Astrocyte of the cerebellum (primary cell): ENCODE measurements around the gene TNFRSF21.

Experiments used
- DNase-seq: peaks from one replicate; pipeline ENCODE4 v3.0.0-alpha.2; 2011; ENCODE audit warnings: low read depth
- H3K4me3 ChIP-seq: 2 replicates; pipeline ENCODE4 v1.5.1; 2011; ENCODE audit warnings: mild to moderate bottlenecking, low read depth, low read length, moderate library complexity
- CTCF ChIP-seq: IDR thresholded peaks from 2 replicates; pipeline ENCODE4 v1.5.1; 2012; ENCODE audit warnings: low read length, low read depth, moderate library complexity, mild to moderate bottlenecking; ENCODE audit errors: missing control alignments
- in situ Hi-C: cut with HindIII; loops from 2 replicates; pipeline ENCODE4 v1.10.0; 2017; ENCODE audit warnings: low sequenced_read_pairs

The TNFRSF21 gene

GRCh38 chr6:47245745-47246371 lies 63.8 kb downstream of the TNFRSF21 start:
- no peak for DNase-seq
- in situ Hi-C loops = no loop called here
- TF ChIP-seq CTCF = no peak
- no peak overlapping the region for H3K4me3 ChIP-seq

GRCh38 chr6:47242483-47243386 lies 67.0 kb downstream of the TNFRSF21 start:
- peak; percentile 47 for DNase-seq
- H3K4me3 ChIP-seq = no peak overlapping the region
- in situ Hi-C loops = no loop called here
- no peak for TF ChIP-seq CTCF

GRCh38 chr6:47241742-47242482 lies 67.8 kb downstream of the TNFRSF21 start:
- no peak for DNase-seq
- in situ Hi-C loops = no loop called here
- H3K4me3 ChIP-seq = no peak overlapping the region
- no peak for TF ChIP-seq CTCF

GRCh38 chr6:47240277-47240890 lies 69.3 kb downstream of the TNFRSF21 start:
- no peak for TF ChIP-seq CTCF
- H3K4me3 ChIP-seq = no peak overlapping the region
- in situ Hi-C loops = no loop called here
- no peak for DNase-seq

GRCh38 chr6:47239546-47239945 lies 70.2 kb downstream of the TNFRSF21 start:
- no peak for TF ChIP-seq CTCF
- no peak for DNase-seq

GRCh38 chr6:47238456-47238995 lies 71.2 kb downstream of the TNFRSF21 start:
- in situ Hi-C loops = no loop called here
- DNase-seq = no peak
- no peak overlapping the region for H3K4me3 ChIP-seq

More at GRCh38 chr6:47239546-47239945, 70.2 kb downstream of the TNFRSF21 start:
- in situ Hi-C loops = no loop called here
- H3K4me3 ChIP-seq = no peak overlapping the region

More at GRCh38 chr6:47238456-47238995, 71.2 kb downstream of the TNFRSF21 start:
- TF ChIP-seq CTCF = no peak
